Measurements from ENCODE around the gene MAP2K5.
A peak's percentile ranks its signal among the peaks of the same experiment; 100 is the strongest.

MAP2K5 gene

DNA sequence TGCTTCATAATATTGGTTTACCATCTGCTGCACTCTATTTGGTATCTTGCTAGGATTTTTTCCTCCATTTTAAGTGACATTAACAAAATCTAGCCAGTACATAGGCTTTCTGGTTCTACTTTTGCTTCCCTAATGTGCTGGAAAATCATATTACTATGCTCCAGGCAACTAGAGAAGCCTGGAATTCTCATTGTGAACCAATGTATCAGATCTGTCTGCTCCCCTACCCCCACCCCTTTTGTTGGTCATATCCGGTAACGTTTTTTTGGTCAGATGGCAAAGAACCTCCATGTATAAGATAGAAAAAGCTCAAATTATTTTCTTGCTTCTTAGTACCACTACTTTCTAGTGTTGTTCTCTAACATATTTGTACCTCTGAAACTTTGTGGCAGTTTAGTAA, 17.1 kb downstream of the MAP2K5 start:
- DNase-seq (ENCODE audit: low read depth), result no peak

DNA sequence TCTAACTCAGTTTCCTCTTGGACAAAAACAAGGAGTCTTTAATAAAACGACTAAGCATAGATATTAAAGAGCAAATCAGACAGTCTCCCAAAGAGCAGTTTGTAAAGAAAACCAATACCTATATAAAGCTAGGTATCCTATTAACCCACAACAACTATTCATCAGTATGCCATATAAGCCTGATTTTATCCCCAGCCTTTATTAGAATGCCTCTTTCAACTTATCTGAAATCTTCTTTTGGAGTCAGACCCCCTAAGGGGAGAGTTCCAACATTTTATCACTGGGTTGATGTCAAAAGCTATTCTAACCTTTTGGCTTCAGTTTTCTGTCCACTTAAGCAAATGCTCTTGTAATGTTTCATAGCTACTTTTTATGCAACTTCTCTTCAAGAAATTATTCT, 17.8 kb downstream of the MAP2K5 start:
- no peak for DNase-seq (ENCODE audit: low read depth)

DNA sequence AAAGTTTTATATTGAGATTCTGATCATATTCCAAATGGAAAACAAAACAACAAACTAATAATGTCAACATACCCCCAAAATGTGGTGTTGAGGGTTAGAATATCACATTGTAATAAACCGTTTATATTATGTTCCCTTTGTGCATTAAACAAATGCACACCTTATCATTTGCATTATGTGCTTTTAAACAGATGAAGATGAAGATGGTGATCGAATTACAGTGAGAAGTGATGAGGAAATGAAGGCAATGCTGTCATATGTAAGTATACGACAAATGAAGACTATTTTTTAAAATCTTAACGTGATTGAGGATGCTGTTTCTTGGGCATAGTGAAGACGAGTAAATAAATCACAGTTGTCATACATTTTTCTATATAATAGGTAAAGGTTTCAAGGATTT, 20.6 kb downstream of the MAP2K5 start:
- DNase-seq (ENCODE audit: low read depth), result no peak

DNA sequence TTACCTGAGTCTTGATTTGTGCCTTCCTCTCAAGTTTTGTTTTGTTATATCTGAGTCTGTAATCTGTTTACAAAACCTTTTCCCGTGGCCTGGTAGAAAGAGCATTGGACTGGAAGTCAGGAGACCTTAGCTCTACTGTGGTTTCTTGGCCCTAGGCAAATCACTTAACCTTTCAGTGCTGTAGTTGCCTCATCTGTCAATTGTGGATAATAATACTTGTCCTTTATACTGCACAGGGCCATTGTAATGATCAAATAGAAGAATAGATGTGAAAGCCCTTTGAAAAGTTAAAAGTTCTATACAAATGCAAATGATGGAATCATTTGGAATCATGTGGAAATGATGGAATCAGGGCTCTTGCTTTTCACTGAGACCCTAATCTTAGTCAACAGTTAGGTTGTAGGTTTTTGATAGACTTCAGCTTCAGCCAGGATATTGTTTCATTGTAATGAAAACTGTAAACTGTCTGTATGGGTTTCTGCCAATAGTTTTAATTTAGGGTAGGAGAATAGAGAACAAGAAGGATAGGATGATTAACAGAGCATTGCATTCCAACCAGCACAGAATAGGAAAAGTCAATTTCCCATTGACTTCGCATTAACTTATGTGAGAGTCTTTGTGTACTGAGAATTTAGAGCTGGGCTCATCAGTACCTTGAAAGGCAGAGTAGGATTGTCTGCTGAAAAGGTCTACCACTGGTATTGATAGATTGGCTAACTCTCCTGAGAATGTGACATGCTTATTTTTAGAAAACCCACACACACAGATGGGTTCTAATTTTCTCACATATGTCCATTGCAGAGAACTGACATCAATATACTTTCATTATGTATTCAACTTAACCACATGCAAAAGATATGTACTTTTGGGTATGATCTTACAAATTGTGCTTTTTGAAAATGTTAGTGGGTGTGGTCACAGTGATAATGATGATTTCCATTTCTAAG, 21.8 kb downstream of the MAP2K5 start:
- no peak for DNase-seq (ENCODE audit: low read depth)

DNA sequence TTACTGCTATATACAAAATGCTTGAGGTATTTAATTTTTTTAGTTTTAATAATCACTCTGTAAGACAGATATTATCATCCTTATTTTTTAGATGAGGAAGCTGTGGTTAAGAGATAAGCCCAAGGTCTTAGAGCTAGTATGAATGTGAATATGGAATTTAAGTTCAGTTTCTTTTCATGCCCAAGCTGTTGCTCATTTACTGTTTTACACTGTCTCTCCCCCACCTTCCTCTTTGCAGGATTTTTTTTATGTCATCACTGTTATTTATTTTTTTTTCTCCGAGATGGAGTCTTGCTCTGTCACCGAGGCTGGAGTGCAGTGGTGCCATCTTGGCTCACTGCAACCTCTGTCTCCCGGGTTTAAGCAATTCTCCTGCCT, 22.5 kb downstream of the MAP2K5 start:
- DNase-seq (ENCODE audit: low read depth), result no peak

DNA sequence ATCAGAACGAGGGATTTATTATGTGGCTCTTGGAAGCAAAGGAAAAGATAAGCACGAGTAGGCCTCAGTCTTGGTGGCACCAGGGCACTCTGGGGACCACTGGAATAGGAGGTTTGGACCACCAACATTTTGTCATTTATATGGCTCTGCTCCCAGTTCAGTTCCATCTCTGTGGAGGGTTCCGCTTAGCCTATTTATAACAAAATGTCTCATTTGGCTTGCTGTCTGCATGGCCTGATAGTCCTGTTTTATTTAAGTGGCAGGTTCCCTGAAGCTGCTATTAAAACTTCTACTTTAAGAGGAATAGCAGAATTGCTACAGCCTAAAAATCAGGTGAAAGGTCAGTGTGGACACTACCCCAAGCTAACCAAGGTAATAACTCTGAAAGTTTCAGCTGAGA, 27.2 kb downstream of the MAP2K5 start:
- DNase-seq (ENCODE audit: low read depth), result no peak

DNA sequence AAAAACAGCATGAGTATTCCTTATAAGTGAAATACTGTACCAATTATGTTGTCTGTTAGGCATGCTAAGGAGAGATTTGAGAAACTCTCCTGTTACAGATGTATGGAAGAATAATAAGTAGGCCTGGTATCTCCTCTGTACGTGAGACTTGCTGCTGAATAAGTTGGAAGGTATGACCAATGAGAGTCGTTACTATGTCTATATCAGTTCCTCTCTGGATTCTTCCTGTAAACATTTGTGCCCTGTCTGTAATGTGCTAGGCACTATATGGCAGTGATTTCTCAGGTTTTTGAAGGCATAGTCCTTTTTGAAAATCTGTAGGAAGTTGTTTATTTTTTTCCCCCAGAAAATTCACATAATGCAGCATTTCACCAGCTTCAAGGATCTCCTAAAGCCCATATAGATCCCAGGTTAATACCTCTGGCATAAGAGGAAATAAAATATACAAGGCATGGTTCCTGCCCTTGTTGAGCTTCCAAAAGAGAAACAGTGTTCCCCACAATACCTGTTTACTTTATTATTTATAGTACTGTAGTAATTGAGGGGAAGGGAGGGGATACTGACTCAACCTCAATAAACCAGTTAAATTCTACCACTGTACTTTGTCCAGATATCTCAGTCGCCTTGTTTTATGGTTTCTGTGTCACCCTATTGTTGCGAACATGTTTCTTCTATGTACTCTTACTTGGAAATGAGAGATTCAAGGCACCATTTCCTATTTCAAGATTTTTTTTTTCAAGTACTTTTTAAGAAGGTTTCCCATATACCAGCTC, 28.6 kb downstream of the MAP2K5 start:
- DNase-seq (ENCODE audit: low read depth), result no peak

DNA sequence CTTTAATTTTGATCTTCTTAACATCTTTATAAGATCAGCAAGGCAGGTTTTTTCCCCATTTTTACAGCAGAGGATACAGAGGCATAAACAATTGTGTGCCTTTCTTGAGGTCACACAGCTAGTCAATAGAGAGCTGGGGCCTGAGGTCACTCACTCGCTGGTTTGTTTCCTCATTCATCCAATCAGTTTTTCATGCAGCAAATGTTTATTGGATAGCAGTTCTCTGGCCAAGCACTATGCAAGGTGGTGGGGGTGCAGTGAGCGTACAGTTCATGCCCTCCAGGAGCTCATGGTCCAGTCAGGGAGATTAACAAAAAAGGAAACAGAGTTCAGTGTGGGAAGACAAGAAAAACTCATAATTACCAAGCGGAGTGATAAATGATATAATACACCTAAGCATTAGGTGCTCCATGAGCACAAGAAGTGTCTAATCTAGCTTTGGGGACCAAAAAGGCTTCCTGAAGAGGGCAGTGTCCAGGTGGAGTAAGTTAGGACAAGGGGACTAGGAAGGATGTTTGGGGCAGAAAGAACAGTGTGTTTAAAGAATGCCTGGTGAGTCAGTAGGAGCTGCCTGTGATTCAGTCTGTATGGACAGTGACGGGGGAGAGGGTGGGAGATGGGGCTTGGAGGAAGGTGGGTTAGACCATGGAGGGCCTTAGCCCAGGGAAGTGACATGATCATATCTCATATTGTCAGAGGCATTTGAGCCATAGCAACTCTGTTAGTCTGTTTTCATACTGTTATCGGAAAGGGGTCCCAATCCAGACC, 29.3 kb downstream of the MAP2K5 start:
- DNase-seq (ENCODE audit: low read depth), result no peak

DNA sequence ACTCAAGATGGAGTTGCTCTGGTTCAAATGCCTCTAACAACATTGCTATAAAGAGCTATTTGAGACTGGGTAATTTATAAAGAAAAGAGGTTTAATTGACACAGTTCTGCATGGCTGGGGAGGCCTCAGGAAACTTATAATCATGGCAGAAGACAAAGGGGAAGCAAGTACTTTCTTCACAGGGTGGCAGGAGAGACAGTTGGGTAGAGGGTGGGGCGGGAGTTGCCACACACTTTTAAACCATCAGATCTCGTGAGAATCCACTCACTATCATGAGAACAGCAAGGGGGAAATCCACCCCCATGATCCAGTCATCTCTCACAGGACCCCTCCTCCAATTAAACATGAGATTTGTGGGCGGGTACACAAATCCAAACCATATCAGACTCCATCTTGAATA, 30.7 kb downstream of the MAP2K5 start:
- DNase-seq (ENCODE audit: low read depth), result no peak

DNA sequence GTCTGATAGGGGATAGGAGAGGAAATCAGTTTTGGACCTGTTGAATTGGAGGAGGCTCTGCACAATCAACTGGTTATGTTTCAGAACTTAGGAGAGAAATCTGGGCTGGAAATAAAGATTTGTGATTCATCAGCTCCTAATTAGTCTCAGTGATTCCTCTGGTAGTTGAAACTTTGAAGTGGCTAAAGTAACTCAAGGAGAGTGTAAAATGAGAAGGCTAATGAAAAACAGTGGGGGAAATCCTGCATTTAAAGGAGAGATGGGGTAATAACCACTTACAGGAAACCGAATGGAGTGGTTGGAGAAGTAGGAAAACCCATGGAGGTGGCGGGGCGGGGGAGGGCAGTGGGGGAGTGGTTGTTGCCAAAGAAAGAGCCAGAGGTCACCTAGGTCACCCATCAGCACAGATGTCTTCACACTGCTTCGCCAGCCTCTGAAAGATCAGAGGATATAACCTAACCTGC, 32.6 kb downstream of the MAP2K5 start:
- DNase-seq (ENCODE audit: low read depth), result peak; percentile 40

DNA sequence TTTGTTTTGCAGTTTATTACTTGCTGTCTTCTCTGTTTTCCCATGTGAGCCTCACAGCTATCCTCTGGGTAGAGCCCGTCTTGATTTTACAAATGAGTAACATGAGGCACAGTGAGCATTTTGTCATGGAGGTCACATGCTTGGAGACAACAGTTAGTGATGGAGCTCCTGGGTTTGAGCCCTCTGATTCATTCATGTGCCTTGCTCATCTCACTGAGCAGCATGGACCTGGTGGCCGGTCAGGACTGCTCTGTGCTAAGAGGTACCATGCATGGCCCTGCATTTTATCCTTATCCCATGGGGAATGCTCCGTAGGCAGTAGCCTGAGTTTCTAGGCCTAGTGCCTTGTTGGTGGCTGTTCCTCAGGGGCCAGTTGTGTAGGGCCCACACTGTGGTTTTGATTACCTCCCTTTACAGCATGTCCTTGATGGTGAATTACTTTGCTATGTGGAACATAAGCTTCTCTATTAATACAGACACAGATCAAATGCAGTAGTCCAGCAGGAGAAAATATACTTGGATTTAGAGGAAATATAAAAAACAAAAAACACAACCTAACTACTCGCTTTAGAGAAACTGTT, 35.6 kb downstream of the MAP2K5 start:
- DNase-seq (ENCODE audit: low read depth), result no peak

DNA sequence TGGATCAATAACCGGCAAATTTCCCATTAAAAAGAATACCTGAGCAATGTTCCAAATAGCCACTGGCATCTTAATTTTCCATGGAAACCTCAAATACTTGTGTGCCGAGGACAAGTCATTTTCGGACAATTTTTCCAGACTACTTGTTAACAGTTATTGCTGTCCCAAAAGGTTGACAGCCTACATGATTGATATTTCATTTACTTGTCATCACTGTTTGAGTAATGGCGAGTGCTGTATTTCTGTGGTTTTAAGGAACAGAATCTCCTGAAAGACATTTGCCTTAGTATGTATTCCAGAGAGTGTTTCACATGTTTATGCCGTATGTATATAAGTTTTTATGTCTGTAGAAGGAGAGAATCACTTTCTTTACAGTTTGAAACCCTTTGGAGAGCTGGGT, 36.7 kb downstream of the MAP2K5 start:
- DNase-seq (ENCODE audit: low read depth), result no peak

DNA sequence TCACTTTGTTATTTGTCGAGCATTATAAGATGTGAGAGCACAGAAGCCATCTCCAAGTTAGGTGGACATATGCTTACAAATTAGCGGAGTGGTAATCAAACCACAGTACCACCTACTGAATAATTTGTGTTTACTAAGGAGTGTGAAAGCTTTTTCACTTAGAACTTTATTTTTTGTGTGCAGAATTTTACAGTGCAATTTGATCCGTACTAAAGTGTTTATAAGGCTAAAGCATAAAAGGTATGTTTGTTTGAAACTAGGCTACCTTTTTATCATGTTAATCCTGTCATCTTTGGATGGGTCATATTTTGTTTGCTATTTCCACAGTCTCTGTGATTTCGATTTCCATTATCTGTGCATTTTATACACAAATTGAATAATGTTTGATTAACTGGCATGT, 37.5 kb downstream of the MAP2K5 start:
- no peak for DNase-seq (ENCODE audit: low read depth)

DNA sequence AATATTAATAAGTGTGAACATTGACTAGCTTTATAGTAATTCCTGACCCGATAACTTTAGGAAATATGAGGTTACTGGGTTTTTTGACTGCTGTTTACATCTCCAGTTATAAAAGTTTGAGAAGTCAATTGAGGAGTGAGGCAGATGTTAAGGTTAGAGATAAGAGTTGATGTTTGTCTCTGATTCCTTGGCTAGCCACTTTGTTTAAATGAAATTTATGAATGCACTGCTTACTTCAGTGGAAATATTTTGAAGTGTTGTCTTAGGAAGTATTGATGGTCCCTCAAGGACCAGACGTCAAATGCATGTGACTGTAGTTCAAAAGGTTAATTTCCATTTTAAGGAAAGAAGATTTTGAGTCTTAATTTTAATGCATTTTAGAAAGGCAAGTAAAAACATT, 41.7 kb downstream of the MAP2K5 start:
- no peak for DNase-seq (ENCODE audit: low read depth)

DNA sequence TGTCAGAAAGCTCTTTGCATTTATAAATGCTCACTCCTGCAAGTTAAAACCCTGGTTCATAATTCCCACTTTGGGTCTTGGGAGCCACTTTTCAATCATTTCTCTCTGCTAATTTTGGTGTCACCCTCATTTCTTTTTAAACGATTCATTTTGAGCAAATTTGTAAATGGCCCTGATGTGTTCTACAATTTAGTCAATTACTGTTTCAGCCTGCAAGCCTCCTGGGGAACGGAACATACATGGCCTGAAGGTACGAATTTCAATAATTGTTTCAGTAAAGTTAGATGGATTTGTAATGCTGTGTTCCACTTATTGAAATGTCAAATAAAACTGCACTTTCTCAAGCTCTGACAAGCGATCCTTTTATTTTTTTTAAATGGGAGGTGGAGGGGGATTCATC, 43.2 kb downstream of the MAP2K5 start:
- no peak for DNase-seq (ENCODE audit: low read depth)

DNA sequence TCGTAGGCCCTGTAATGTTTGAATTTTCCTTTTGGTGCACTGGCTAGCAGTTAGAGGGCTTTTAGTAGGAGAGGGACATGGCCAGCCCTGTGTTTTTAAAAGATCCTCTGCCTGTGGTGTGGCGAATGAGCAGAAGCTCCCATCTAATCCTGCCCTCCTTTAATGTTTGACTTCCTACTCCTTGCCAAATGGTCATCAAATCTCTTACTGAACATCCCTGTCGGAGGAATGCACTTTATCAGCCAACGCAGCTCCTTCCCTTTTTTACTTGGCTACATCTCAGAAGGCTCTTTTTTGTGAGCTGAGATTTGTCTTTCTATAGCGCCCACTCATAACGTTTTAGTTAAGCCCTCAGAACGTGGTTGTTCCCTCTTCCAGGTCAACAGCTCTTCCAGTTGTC, 44.8 kb downstream of the MAP2K5 start:
- DNase-seq (ENCODE audit: low read depth), result no peak

DNA sequence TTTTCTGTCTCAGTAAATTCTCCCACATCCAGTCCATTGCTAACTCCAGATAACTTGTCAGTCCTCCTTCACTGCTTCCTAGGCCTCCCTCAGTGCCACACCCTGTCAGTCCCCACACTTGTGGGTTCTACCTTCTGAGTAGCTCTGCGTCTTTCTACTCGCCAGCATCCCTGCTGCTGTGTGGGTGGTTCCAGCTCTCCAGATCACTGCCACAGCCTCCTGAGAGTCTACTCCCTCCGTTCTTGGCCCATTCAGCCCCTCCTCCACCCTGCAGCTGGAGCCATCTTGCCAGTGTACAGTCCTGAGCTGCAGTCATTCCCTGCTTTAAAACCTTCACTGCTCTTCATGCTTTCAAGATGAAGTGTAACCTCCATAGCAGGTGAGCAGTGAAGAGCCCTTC, 45.3 kb downstream of the MAP2K5 start:
- DNase-seq (ENCODE audit: low read depth), result no peak

DNA sequence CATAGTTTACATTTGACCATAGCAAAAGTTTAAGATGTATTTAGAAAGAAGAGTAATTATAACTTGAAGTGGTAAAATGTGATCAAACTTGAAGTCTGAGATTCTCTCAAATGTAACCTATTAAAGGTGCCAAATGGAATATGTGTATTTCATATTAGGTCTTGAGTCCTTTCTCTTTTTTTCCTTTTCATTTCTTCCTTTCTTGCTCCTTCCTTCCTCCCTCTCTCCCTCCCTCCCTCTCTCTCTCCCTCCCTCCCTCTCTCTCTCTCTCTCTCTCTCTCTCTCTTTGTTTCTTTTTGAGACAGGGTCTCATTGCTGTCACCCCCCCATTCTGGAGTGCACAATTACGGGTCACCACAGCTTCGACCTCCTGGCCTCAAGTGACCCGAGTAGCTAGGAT, 47.7 kb downstream of the MAP2K5 start:
- no peak for DNase-seq (ENCODE audit: low read depth)

DNA sequence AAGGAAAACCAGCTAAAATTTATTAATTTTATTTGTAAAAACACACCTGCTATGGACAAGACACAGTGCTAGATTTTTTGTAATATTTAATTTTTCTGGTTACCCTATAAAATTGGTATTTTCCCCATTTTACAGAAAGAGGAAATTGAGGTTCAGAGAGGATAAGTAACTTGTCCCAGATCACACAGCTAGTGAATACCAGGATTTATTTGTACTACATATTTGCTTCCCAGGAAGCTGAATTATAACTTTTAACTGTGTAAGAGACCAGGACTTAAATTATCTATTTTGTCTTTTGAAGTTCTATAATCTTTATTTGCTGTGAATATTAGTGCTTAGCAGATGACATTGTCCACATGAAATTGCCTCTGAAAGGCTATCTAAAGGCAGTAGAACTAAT, 49.7 kb downstream of the MAP2K5 start:
- DNase-seq (ENCODE audit: low read depth), result no peak

DNA sequence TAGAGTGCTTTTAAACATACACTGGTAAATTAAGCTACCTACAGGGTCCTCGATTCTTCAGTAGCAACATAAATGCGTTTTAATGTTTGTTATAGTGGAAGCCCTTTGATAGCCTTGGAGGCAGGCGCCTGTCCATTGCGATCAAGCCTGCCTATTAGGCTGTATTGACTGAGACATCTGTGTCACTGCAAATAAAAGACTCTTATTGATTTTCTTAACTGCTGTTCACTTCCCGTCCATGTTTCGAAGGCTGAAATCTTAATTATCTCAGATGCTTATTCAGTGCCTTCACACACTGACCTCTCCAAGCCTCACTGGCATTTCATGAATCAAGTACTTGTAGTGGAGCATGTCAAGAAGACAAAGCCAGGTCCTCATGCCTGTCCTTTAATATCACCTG, 51.1 kb downstream of the MAP2K5 start:
- DNase-seq (ENCODE audit: low read depth), result no peak

DNA sequence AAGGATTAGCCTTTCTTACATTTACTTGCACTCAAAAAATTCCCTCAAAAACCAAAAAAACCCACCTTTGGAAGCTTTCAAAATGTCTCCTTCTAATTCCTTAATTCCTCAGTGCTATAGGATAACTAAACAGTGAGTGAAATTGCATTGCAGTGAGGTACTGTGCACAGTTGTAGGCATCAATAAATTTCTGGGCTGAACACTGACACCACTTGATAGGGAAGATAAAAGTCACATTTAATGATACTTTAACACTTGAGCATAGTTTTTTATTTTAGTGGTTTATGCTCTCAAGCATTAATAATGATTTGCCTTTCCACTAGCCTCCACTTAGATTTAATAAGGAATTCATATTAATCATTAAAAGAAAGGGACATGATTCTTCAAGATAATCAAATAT, 52.3 kb downstream of the MAP2K5 start:
- no peak for DNase-seq (ENCODE audit: low read depth)

DNA sequence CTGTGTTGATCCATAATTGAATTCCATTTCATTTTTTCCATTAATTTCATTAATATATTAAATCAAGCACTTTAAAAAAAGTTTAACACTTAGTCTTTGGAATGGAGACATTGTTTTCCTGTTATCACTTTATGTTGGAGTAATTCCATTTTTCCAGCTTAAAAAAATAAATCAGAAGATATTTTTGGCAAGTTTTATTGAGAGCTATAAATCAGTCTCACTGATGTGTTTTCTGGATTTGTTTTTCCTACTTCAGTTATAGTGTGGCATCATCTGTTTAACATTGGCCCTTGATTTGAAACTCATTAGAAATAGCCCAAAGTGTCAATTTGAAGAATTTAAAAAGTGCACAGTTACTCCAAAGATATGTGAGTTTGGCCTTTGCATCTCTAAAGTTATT, 53.1 kb downstream of the MAP2K5 start:
- no peak for DNase-seq (ENCODE audit: low read depth)

All from fibroblast of gingiva (primary cell).